ENCODE results near the gene RAET1E.
"Not testable (repeated sequence)": the region's sequence is repeated elsewhere in the genome, so short reads cannot be mapped to it uniquely, and the experiment has no call there.

RAET1E gene

GRCh38 chr6:149913540-149914240 lies 15.8 kb upstream of the RAET1E start:
- no peak overlapping the region for H3K4me3 ChIP-seq (ENCODE audit: low read length)
- no peak overlapping the region for H3K9ac ChIP-seq (ENCODE audit: low read length)
- no peaks in the 10 kb centered on the region for H3K27me3 ChIP-seq (ENCODE audit: control insufficient read depth, insufficient read depth, low read length)
- no peak overlapping the region for H3K27ac ChIP-seq (ENCODE audit: low read depth, low read length)
- H3K4me1 ChIP-seq (ENCODE audit: control insufficient read depth, insufficient read depth, low read length) = no peaks in the 10 kb centered on the region
- no peaks in the 10 kb centered on the region for H3K36me3 ChIP-seq (ENCODE audit: control insufficient read depth, insufficient read depth, low read length)

- no peak overlapping the region for H3K4me3 ChIP-seq (ENCODE audit: low read length)
- no peak overlapping the region for H3K9ac ChIP-seq (ENCODE audit: low read length)
- no peaks in the 10 kb centered on the region for H3K27me3 ChIP-seq (ENCODE audit: control insufficient read depth, insufficient read depth, low read length)
- no peaks in the 10 kb centered on the region for H3K4me1 ChIP-seq (ENCODE audit: control insufficient read depth, insufficient read depth, low read length)
- H3K36me3 ChIP-seq (ENCODE audit: control insufficient read depth, insufficient read depth, low read length) = no peaks in the 10 kb centered on the region
- no peak overlapping the region for H3K27ac ChIP-seq (ENCODE audit: low read depth, low read length)
Measured at GRCh38 chr6:149913085-149913484, 15.2 kb upstream of the RAET1E start.

- not testable (repeated sequence) for H3K4me3 ChIP-seq (ENCODE audit: low read length); H3K27me3 ChIP-seq (ENCODE audit: control insufficient read depth, insufficient read depth, low read length); H3K27ac ChIP-seq (ENCODE audit: low read depth, low read length); H3K4me1 ChIP-seq (ENCODE audit: control insufficient read depth, insufficient read depth, low read length); H3K9ac ChIP-seq (ENCODE audit: low read length); H3K36me3 ChIP-seq (ENCODE audit: control insufficient read depth, insufficient read depth, low read length)
Measured at GRCh38 chr6:149912680-149913079, 14.8 kb upstream of the RAET1E start.

GRCh38 chr6:149910721-149911151 lies 12.8 kb upstream of the RAET1E start:
- Histone ChIP-seq H3K27me3 (ENCODE audit: control insufficient read depth, insufficient read depth, low read length) (no peaks in the 10 kb centered on the region), H3K4me3 (ENCODE audit: low read length) (no peak overlapping the region), H3K9ac (ENCODE audit: low read length) (no peak overlapping the region), H3K4me1 (ENCODE audit: control insufficient read depth, insufficient read depth, low read length) (no peaks in the 10 kb centered on the region), H3K27ac (ENCODE audit: low read depth, low read length) (no peak overlapping the region), H3K36me3 (ENCODE audit: control insufficient read depth, insufficient read depth, low read length) (no peaks in the 10 kb centered on the region)

GRCh38 chr6:149909701-149910470 lies 12.0 kb upstream of the RAET1E start:
- Histone ChIP-seq H3K36me3 (ENCODE audit: control insufficient read depth, insufficient read depth, low read length) (no peaks in the 10 kb centered on the region), H3K27ac (ENCODE audit: low read depth, low read length) (no peak overlapping the region), H3K27me3 (ENCODE audit: control insufficient read depth, insufficient read depth, low read length) (no peaks in the 10 kb centered on the region), H3K4me1 (ENCODE audit: control insufficient read depth, insufficient read depth, low read length) (no peaks in the 10 kb centered on the region), H3K9ac (ENCODE audit: low read length) (no peak overlapping the region), H3K4me3 (ENCODE audit: low read length) (no peak overlapping the region)

- H3K36me3 ChIP-seq (ENCODE audit: control insufficient read depth, insufficient read depth, low read length); H3K9ac ChIP-seq (ENCODE audit: low read length); H3K4me1 ChIP-seq (ENCODE audit: control insufficient read depth, insufficient read depth, low read length); H3K4me3 ChIP-seq (ENCODE audit: low read length); H3K27me3 ChIP-seq (ENCODE audit: control insufficient read depth, insufficient read depth, low read length); H3K27ac ChIP-seq (ENCODE audit: low read depth, low read length): not testable (repeated sequence)
Measured at GRCh38 chr6:149908480-149908879, 10.6 kb upstream of the RAET1E start.

- no peaks in the 10 kb centered on the region for H3K36me3 ChIP-seq (ENCODE audit: control insufficient read depth, insufficient read depth, low read length)
Measured at GRCh38 chr6:149907317-149907716, 9.4 kb upstream of the RAET1E start.

GRCh38 chr6:149906405-149906804 lies 8.5 kb upstream of the RAET1E start:
- Histone ChIP-seq H3K36me3 (ENCODE audit: control insufficient read depth, insufficient read depth, low read length) (no peaks in the 10 kb centered on the region), H3K27ac (ENCODE audit: low read depth, low read length) (no peak overlapping the region), H3K4me1 (ENCODE audit: control insufficient read depth, insufficient read depth, low read length) (no peaks in the 10 kb centered on the region), H3K27me3 (ENCODE audit: control insufficient read depth, insufficient read depth, low read length) (no peaks in the 10 kb centered on the region), H3K4me3 (ENCODE audit: low read length) (no peak overlapping the region), H3K9ac (ENCODE audit: low read length) (no peak overlapping the region)

More at GRCh38 chr6:149907317-149907716, 9.4 kb upstream of the RAET1E start:
- H3K4me1 ChIP-seq (ENCODE audit: control insufficient read depth, insufficient read depth, low read length) = no peaks in the 10 kb centered on the region
- no peak overlapping the region for H3K9ac ChIP-seq (ENCODE audit: low read length)
- H3K4me3 ChIP-seq (ENCODE audit: low read length) = no peak overlapping the region
- H3K27ac ChIP-seq (ENCODE audit: low read depth, low read length) = no peak overlapping the region
- no peaks in the 10 kb centered on the region for H3K27me3 ChIP-seq (ENCODE audit: control insufficient read depth, insufficient read depth, low read length)

- H3K27ac ChIP-seq (ENCODE audit: low read depth, low read length) = no peak overlapping the region
- H3K9ac ChIP-seq (ENCODE audit: low read length) = no peak overlapping the region
- H3K4me1 ChIP-seq (ENCODE audit: control insufficient read depth, insufficient read depth, low read length) = no peaks in the 10 kb centered on the region
- no peak overlapping the region for H3K4me3 ChIP-seq (ENCODE audit: low read length)
- H3K27me3 ChIP-seq (ENCODE audit: control insufficient read depth, insufficient read depth, low read length) = no peaks in the 10 kb centered on the region
- H3K36me3 ChIP-seq (ENCODE audit: control insufficient read depth, insufficient read depth, low read length) = no peaks in the 10 kb centered on the region
Measured at GRCh38 chr6:149905911-149906371, 8.0 kb upstream of the RAET1E start.

GRCh38 chr6:149905371-149905910 lies 7.5 kb upstream of the RAET1E start:
- no peaks in the 10 kb centered on the region for H3K36me3 ChIP-seq (ENCODE audit: control insufficient read depth, insufficient read depth, low read length)
- H3K9ac ChIP-seq (ENCODE audit: low read length) = no peak overlapping the region
- H3K4me1 ChIP-seq (ENCODE audit: control insufficient read depth, insufficient read depth, low read length) = no peaks in the 10 kb centered on the region
- no peak overlapping the region for H3K4me3 ChIP-seq (ENCODE audit: low read length)
- H3K27ac ChIP-seq (ENCODE audit: low read depth, low read length) = no peak overlapping the region
- no peaks in the 10 kb centered on the region for H3K27me3 ChIP-seq (ENCODE audit: control insufficient read depth, insufficient read depth, low read length)

- no peaks in the 10 kb centered on the region for H3K27me3 ChIP-seq (ENCODE audit: control insufficient read depth, insufficient read depth, low read length)
- no peaks in the 10 kb centered on the region for H3K36me3 ChIP-seq (ENCODE audit: control insufficient read depth, insufficient read depth, low read length)
- no peak overlapping the region for H3K27ac ChIP-seq (ENCODE audit: low read depth, low read length)
- H3K4me1 ChIP-seq (ENCODE audit: control insufficient read depth, insufficient read depth, low read length) = no peaks in the 10 kb centered on the region
- no peak overlapping the region for H3K4me3 ChIP-seq (ENCODE audit: low read length)
- no peak overlapping the region for H3K9ac ChIP-seq (ENCODE audit: low read length)
Measured at GRCh38 chr6:149904661-149905370, 6.9 kb upstream of the RAET1E start.

GRCh38 chr6:149903938-149904611 lies 6.2 kb upstream of the RAET1E start:
- Histone ChIP-seq H3K27ac (ENCODE audit: low read depth, low read length) (no peak overlapping the region), H3K4me1 (ENCODE audit: control insufficient read depth, insufficient read depth, low read length) (no peaks in the 10 kb centered on the region), H3K4me3 (ENCODE audit: low read length) (no peak overlapping the region), H3K36me3 (ENCODE audit: control insufficient read depth, insufficient read depth, low read length) (no peaks in the 10 kb centered on the region), H3K9ac (ENCODE audit: low read length) (no peak overlapping the region), H3K27me3 (ENCODE audit: control insufficient read depth, insufficient read depth, low read length) (no peaks in the 10 kb centered on the region)
